A549 (cell line): ENCODE measurements around the gene MAPT. TPM values are rescaled to one million over a fixed set of nuclear protein-coding genes. Genes with fewer than 3 reads are reported as not detected.

Experiments
- ATAC-seq, 2 experiments: fragments of 200-7000 bp in 1 of 2; fragments of >200 bp in 1 of 2; cut with Nextera tagmentation in 1 of 2; cut with Tn5 transposase in 1 of 2; 3 replicates each; pipeline versions ENCODE4 v1.8.0 to v1.9.1; 2018 to 2020; ENCODE audit warnings: mild to moderate bottlenecking in 1 of 2, moderate library complexity in 1 of 2
- CTCF ChIA-PET: fragments of 300-600 bp; sonication (Branson Sonifier 250); formaldehyde crosslinking; extraction: SDS; loops from one replicate; lab custom pipeline; 2021; ENCODE audit warnings: antibody characterized with exemption, inconsistent platforms; lab: Yijun Ruan, JAX
- POLR2A ChIA-PET: fragments of 350-600 bp; formaldehyde crosslinking; extraction: SDS; loops from one replicate; lab custom pipeline; 2021; ENCODE audit warnings: antibody characterized with exemption, inconsistent platforms; lab: Yijun Ruan, JAX
- DNase-seq, 2 experiments: peaks; one replicate each; pipeline versions ENCODE4 v3.0.0 to v3.0.0-alpha.2; 2011 to 2016; ENCODE audit warnings: low read depth in 1 of 2, low spot score in 1 of 2
- FAIRE-seq: peaks from 2 replicates; lab custom pipeline; 2011; peaks lifted over from hg19 to GRCh38; lab: Jason Lieb, UNC
- H3K27ac ChIP-seq, 2 experiments: fragments of >200 bp; sonication (Bioruptor Twin); formaldehyde crosslinking; 3 replicates each; pipeline ENCODE4 v1.5.1; 2016 to 2017
- H3K4me1 ChIP-seq: fragments of >200 bp; sonication (Bioruptor Twin); formaldehyde crosslinking; 3 replicates; pipeline ENCODE4 v1.6.1; 2016
- H3K4me2 ChIP-seq: fragments of >200 bp; sonication (Bioruptor Twin); formaldehyde crosslinking; 3 replicates; pipeline ENCODE4 v1.6.1; 2016
- H3K4me3 ChIP-seq: fragments of >200 bp; sonication (Bioruptor Twin); formaldehyde crosslinking; 3 replicates; pipeline ENCODE4 v1.5.1; 2016
- H3K9me3 ChIP-seq: fragments of >200 bp; sonication (Bioruptor Twin); formaldehyde crosslinking; 3 replicates; pipeline ENCODE4 v1.6.1; 2016
- ATOH8 ChIP-seq: fragments of 250-450 bp; sonication (Bioruptor Pico); IDR thresholded peaks from 2 replicates; pipeline ENCODE4 v1.5.0; 2020; ENCODE audit warnings: low read depth, mild to moderate bottlenecking, moderate library complexity
- CBX2 ChIP-seq: fragments of 200-600 bp; sonication (generic); IDR thresholded peaks from 2 replicates; pipeline ENCODE4 v1.6.1; 2016; ENCODE audit warnings: low read depth, mild to moderate bottlenecking, borderline replicate concordance
- EHMT2 ChIP-seq: fragments of 200-600 bp; sonication (generic); IDR thresholded peaks from 2 replicates; pipeline ENCODE4 v1.6.1; 2016; ENCODE audit warnings: antibody characterized with exemption, low read depth, mild to moderate bottlenecking, moderate library complexity
- HOXB13 ChIP-seq: fragments of 250-450 bp; sonication (Bioruptor Pico); IDR thresholded peaks from 2 replicates; pipeline ENCODE4 v1.5.0; 2020; ENCODE audit warnings: low read depth, mild to moderate bottlenecking, moderate library complexity
- JUN ChIP-seq, 2 experiments: fragments of >200 bp; sonication (Bioruptor Twin); formaldehyde crosslinking; IDR thresholded peaks; 2 replicates in 1 of 2; 3 replicates in 1 of 2; pipeline ENCODE4 v1.6.1; 2016 to 2017
- NPAS2 ChIP-seq: fragments of 250-450 bp; sonication (Bioruptor Pico); IDR thresholded peaks from 2 replicates; pipeline ENCODE4 v1.8.0; 2022; ENCODE audit warnings: mild to moderate bottlenecking, moderate library complexity, borderline replicate concordance
- PHF8 ChIP-seq: fragments of 200-600 bp; sonication (generic); IDR thresholded peaks from 2 replicates; pipeline ENCODE4 v1.6.1; 2016; ENCODE audit warnings: low read depth, mild to moderate bottlenecking, antibody characterized with exemption, moderate library complexity, borderline replicate concordance
- RFX5 ChIP-seq: fragments of 450-650 bp; IDR thresholded peaks from 2 replicates; pipeline ENCODE4 v1.7.1; 2014; ENCODE audit warnings: antibody characterized with exemption, mild to moderate bottlenecking, moderate library complexity
- TP53 ChIP-seq: fragments of 250-450 bp; sonication (Bioruptor Pico); IDR thresholded peaks from 2 replicates; pipeline ENCODE4 v1.5.0; 2021; ENCODE audit warnings: mild to moderate bottlenecking, moderate library complexity
- WGBS: methylation state at CpG from one replicate; pipeline ENCODE4 v1.1.6; 2017; ENCODE audit errors: missing lambda C conversion rate; 5-methylcytosine and 5-hydroxymethylcytosine counted together
- polyA plus RNA-seq, 4 experiments: library from polyadenylated mRNA; depleted of rRNA in 3 of 4; stranded (reverse); fragments of >200 nt; fragmentation: RNase III in 1 of 4; extraction: RNeasy Plus Mini Kit Qiagen cat#74134 plus additional on column Dnase treatment in 1 of 4; gene quantifications; 2 replicates in 3 of 4; 3 replicates in 1 of 4; pipeline ENCODE4 v1.2.3, GENCODE V29; 2011 to 2017
- TF ChIP-seq, protein P1 (sequence below): fragments of 200-600 bp; sonication (generic); IDR thresholded peaks from 2 replicates; pipeline ENCODE4 v1.6.1; 2016; ENCODE audit warnings: antibody characterized with exemption, mild to moderate bottlenecking, moderate library complexity
- TF ChIP-seq, protein P2 (sequence below): IDR thresholded peaks from 2 replicates; pipeline ENCODE4 v1.6.1; 2012
- TF ChIP-seq, protein P3 (sequence below): IDR thresholded peaks from 2 replicates; pipeline ENCODE4 v1.6.1; 2012

Gene MAPT
- polyA plus RNA-seq, 2 of the 4 experiments (the other 2 are of a cell fraction), result 1.2 to 1.6 TPM

DNA sequence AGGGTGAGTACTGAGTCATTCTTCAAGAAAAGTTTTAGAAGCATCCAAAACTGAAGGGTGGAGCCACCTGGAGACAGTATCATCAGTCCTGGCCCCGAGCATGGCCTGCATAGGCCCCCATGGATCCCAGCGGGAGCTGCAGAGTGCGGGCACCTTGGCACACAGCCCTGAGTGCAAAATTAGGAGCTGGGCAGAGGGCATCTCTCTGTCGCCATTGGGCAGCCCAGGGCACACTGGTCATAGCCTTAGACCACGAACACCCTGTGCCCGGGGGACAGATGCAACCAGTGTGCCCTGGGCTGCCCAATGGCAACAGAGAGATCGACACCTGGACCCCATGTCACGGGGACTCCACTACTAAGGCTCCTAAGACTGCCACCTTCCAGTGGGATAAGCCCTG lies 14.6 kb downstream of the MAPT start:
- POLR2A ChIA-PET, result no interaction called here
- no peak; a peak in 1 of 6 replicates for ATAC-seq
- no peak for FAIRE-seq

GRCh38 chr17:45910667-45911066 lies 16.3 kb downstream of the MAPT start:
- CTCF ChIA-PET, result interaction anchor here (1.1 kb wide), 1 partner anchor 9 kb away, joined by 5 read pairs; no protein-coding TSS in a partner anchor
- DNase-seq (no peak), ATAC-seq (no peak), FAIRE-seq (no peak)
- POLR2A ChIA-PET, result no interaction called here
- Histone ChIP-seq H3K27ac (no peak overlapping the region), H3K4me1 (no peaks in the 10 kb centered on the region), H3K9me3 (peaks cover 6% of the 10 kb centered on the region; the same call in 2 of the 3 replicates), H3K4me2 (no peak overlapping the region), H3K4me3 (no peak overlapping the region)
- TF ChIP-seq PHF8 (no peak), HOXB13 (CRISPR knock-in tag) (no peak)
- TF ChIP-seq, protein P1, sequence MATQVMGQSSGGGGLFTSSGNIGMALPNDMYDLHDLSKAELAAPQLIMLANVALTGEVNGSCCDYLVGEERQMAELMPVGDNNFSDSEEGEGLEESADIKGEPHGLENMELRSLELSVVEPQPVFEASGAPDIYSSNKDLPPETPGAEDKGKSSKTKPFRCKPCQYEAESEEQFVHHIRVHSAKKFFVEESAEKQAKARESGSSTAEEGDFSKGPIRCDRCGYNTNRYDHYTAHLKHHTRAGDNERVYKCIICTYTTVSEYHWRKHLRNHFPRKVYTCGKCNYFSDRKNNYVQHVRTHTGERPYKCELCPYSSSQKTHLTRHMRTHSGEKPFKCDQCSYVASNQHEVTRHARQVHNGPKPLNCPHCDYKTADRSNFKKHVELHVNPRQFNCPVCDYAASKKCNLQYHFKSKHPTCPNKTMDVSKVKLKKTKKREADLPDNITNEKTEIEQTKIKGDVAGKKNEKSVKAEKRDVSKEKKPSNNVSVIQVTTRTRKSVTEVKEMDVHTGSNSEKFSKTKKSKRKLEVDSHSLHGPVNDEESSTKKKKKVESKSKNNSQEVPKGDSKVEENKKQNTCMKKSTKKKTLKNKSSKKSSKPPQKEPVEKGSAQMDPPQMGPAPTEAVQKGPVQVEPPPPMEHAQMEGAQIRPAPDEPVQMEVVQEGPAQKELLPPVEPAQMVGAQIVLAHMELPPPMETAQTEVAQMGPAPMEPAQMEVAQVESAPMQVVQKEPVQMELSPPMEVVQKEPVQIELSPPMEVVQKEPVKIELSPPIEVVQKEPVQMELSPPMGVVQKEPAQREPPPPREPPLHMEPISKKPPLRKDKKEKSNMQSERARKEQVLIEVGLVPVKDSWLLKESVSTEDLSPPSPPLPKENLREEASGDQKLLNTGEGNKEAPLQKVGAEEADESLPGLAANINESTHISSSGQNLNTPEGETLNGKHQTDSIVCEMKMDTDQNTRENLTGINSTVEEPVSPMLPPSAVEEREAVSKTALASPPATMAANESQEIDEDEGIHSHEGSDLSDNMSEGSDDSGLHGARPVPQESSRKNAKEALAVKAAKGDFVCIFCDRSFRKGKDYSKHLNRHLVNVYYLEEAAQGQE, result no peak
- WGBS, result 72% methylated on average over 3 of the region's 3 CpGs

More for the DNA sequence above, 14.6 kb downstream of the MAPT start:
- Histone ChIP-seq H3K9me3 (peaks cover 6% of the 10 kb centered on the region; the same call in 2 of the 3 replicates), H3K4me3 (no peak overlapping the region), H3K27ac (no peak overlapping the region), H3K4me2 (no peak overlapping the region), H3K4me1 (no peaks in the 10 kb centered on the region)
- DNase-seq, result no peak
- WGBS, result 54% methylated on average over 7 of the region's 8 CpGs
- TF ChIP-seq RFX5 (no peak), PHF8 (no peak), CBX2 (no peak), NPAS2 (CRISPR knock-in tag) (no peak), ATOH8 (no peak), TP53 (CRISPR knock-in tag) (no peak), EHMT2 (no peak), JUN (IDR thresholded peaks at IDR 0.05) (no peak)
- TF ChIP-seq, protein P2, sequence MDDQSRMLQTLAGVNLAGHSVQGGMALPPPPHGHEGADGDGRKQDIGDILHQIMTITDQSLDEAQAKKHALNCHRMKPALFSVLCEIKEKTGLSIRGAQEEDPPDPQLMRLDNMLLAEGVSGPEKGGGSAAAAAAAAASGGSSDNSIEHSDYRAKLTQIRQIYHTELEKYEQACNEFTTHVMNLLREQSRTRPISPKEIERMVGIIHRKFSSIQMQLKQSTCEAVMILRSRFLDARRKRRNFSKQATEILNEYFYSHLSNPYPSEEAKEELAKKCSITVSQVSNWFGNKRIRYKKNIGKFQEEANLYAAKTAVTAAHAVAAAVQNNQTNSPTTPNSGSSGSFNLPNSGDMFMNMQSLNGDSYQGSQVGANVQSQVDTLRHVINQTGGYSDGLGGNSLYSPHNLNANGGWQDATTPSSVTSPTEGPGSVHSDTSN, result no peak
- TF ChIP-seq, protein P3, sequence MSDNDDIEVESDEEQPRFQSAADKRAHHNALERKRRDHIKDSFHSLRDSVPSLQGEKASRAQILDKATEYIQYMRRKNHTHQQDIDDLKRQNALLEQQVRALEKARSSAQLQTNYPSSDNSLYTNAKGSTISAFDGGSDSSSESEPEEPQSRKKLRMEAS, result no peak
- TF ChIP-seq, protein P1, result no peak
- CTCF ChIA-PET, result interaction anchor here (0.6 to 2.5 kb wide), 6 partner anchors 10 to 26 kb away, joined by 3 to 10 read pairs (median 4); partner anchors contain the start of gene MAPT
